Measurements from ENCODE around the gene DMD.

Gene DMD

DNA sequence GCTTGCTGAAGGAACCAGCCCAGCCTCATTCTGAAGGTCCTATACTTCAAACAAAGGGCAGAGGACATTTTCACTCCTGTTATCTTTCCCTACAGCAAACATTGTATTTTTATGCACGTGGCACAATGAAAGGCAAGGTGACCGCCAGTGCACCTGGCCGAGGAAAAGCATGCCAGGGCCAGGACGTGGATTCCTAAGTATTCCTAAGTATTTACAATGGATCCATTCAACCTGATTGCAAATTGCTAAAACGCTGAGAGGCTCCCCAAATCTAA is 2011.6 kb downstream of the DMD start:
- no peak for DNase-seq

DNA sequence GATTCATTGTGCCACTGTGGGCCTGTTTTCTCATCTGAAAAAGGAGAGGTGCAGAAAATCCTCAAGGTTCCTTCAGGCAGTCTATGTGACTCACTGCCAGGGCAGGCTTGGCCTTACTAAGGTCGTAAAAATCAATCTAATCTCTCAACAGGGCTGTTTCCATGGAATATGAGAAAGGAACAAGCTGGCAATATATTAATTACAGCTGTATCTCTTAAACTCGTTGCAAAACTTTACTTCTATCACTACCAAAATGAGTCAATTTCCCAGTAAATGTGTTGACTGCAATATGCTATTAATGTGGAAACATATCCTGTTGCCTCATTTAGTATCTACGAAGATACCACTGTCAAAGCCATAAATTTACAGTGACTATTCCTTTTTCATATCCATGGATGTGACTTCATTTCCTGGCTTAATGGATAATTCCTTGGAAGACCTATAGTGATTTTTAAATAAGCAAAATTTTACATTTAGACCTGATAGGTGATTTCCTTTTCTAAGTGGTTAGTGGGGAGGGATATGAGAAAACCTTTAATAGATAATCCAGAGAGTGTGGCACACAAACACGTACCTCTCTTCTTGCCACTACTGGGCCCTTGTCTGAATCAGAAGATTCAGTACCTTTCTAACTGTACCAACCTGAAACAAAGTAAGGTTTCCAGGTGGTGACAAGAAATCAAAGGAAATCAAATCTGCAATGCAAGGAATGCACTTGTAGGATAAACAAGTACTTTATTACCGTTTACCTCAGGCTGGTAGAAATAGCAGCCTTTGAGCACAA is 2012.1 kb downstream of the DMD start:
- no peak for DNase-seq

DNA sequence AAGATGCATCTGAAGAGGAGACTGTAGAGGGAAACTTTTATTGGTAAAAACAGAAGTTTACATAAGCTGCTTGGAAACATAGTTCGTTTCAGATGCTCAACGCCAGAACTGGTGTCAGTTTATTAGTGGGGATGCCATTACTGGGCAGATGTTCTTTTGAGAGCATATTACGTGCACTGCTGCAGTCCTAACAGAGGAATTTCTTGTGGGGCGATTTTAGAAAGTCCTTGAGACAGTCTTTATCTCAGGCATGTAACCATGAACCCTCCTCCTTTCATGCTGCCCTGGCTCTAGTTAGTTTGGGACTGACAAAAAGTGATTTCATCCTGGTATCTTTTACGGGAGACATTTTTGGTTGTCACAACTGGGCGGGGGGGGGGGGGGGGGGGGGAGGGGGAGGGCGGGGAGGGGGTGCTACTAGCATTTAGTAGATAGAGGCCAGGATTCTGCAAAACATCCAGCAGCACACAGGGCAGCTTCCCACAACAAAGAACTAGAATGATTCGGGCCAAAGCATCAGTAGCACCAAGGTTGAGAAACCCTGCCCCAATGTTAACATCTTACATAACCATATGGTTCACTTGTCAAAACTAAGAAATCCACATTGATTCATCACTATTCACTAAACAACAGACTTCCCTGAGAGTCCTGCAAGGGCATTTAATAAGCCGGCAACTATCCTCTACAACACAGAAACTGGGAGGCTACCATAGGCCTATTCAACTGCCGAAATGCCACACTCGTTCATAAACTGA is 2021.0 kb downstream of the DMD start:
- DNase-seq: no peak

DNA sequence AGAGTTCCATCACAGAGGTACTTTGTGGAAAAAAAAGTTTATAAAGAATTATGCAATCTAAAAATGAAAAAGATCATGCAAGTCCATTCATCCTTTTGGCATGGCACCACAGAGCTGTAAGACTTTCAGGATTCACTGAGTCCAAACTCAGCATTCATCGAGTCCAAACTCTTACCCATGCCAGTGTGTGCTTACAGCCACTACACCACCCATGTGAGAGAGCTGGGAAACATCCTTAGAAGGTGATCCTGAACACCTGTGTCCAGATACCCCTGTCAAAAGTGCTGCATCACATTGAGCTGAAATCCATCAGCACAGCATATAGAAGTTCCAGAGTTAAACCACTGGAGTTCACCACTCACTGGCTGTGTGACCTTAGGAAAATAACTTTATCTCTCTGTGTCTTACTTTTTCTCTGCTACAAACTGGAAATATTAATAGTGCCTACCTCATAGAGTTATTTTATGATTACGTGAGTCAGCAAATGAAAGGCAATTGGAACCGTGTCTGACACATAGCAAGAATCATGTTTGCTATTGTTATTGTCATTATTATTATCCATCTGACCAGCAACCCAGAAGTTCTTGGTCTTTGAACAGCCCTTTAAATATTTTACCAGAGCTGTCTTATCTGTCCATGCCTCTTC is 2024.5 kb downstream of the DMD start:
- DNase-seq: no peak

DNA sequence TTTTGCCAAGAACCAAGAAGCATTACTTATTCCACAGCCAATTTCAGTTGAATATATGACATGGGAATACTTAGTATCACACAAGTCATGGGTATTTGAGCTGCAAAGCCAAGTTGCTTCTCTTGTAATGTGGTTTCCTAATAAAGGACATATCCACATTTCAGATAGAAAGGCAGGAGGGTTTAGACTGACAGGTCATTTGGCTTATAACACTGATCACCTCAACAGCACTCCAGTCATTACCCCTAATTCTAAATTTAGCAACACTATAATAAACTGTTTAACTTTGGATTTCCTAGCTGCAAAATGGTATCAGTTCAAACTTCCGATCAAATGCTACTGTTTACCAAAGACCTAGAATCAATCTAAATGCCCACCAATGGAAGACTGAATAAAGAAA is 2025.5 kb downstream of the DMD start:
- DNase-seq: no peak

DNA sequence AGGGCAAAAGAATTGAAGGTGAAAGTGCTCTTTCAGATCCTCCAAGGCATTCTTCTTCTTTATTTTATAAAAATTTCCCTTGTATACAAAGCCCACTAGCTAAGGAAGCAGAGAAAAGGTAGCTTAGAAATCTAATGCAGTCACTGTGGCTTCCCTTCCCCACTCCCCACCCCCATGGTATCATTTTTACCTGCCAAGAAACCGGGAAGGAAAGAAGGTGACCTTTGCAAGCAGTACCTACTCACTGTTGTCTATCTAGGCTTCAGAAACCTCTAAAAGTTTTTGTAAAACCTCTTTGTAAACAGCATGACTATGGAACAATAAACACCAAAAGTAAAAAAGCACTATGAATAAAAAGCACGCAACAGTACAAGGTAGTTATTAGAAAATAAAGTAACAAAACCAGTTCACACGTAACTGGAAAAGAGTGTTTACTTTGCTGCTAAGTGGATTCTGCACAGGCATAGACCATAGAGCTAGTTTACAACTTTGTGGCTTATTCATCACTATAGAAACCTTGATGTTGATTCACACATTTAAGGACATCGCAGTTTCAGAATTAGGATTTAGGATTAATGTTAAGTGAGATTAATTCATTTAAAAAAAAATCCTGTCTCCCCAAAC is 2029.9 kb downstream of the DMD start:
- no peak for DNase-seq

DNA sequence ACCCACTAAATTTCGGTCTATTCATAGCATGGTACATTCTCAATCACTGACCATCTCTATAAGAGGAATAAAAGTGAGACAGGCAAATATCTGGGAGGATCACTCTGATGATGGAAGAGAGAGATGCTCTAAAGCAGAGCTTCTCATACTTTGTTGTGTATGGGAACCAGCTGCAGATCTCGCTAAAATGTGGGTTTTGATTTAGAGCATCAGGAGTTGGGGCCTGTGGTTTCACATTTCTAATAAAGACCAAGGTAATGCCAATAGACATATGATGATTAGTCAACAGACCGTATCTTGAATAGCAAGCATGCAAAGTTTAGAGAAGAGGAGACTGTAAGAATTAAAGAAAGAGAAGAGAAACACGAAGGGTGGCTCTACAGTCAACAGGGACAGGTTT is 2032.1 kb downstream of the DMD start:
- no peak for DNase-seq

DNA sequence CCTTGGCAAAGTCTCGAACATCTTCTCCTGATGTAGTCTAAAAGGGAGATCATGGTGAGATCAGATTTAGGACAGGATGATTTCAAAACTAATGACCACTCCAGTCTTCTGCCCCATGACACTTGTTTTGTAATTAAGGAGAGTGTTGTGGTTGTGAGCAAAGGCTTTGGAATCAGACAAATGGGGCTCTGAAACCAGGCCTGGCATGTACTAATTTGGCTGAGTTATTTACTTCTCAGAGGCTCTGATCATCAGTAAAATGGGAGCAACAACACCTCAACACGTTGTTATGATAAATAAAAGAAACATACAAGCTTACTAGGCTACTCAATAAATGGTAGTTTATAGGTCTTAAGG is 2032.6 kb downstream of the DMD start:
- DNase-seq: no peak

DNA sequence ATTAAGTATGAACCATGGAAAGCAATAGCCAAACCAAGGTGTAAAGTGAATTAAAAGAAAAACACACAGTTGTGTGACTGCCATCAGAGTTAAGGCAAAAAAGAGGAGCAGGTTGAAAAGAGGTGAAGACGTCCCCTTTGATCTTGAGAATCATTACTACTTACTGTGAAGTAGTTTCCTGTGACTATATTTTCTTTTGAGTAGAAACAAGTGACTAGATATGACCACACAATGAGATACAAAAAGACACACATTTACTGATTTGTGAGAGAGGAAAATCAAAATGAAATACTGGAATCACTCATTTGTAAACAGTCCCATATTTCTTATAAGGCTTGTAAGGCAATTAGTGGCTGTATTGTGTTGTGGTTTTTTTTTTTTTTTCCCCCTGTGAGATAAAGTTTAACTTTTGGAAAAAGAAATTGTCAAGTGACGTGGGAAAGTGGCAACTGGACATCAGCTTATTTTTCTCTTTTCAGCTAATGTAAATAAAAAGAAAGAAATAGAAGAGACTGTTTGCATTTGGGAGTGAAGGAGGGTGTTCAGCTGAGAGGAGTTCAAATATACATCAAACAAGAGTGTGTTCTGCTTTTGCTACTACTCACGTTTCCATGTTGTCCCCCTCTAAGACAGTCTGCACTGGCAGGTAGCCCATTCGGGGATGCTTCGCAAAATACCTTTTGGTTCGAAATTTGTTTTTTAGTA is 2033.1 kb downstream of the DMD start:
- no peak for DNase-seq

DNA sequence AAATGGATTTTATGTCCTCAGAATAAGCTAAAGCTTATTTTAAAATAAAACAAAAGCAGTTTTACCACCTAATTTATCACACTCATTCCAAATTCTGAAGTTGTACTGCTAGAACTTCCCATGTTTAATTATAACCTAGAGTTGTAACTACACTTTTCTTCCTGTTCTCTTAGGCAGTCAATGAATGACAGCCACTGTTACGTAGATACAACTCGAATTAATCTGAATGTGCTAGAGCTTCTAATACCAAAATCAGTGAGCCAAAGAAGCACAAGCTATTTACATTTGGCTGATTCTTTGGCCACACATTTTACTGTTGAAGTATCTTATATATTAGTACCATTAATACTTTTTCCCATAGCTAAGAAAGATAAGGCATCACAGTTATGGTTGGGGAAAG is 2040.6 kb downstream of the DMD start:
- DNase-seq: no peak

DNA sequence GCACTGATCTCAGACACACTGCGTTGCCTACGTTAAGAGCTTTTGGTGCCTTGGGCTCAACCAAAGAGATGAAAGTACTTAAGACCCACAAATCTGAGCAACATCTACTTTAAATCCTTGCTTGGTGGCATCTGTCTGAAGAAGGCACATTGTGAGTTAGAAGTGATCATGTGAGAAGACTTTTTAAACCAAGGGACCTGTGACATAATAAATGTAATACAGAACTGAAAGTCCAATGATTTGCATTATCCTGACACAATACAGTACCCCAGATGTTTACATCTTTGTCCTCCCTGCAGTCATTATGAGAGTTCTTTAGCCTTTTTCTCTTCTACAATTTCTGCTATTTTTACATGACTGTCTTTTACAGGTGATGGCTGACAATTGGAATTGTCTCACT is 2042.8 kb downstream of the DMD start:
- no peak for DNase-seq

DNA sequence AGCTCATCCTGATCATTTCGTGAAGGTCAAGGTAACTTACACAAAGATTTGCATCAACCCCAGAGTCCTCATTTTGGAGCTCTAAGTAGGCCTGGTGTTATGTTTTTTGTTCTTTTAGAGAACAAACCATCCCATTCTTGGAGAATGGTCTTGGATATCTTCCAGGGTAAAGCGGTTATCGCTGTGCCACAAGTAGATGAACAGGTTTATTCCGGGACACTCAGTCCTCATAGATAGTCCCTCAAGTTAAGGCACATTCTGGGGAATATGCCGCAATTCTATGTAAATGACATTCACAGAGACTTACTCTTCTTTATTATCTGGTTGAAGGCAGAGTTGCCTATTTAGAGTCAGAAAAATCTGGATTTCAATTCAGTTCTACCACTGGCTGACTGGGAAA is 2044.5 kb downstream of the DMD start:
- no peak for DNase-seq

DNA sequence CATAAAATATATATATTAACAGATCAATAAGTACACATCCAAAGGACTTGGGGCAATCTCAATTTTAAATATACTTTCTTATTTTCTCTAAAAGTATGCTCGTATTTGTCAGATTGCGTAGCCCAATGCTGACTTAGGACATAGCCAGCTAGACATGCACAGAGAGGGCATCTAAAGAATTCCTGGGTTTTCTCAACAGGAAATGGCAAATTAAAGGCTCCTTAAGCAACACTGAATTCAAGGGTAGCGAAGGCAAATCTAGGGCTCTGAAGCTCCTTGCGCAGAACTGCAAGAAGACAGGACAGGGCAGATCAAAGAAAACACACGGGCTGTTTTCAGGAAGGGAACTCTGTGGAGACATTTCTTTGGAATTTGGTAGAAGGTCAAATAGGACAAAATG is 2044.9 kb downstream of the DMD start:
- DNase-seq: no peak

DNA sequence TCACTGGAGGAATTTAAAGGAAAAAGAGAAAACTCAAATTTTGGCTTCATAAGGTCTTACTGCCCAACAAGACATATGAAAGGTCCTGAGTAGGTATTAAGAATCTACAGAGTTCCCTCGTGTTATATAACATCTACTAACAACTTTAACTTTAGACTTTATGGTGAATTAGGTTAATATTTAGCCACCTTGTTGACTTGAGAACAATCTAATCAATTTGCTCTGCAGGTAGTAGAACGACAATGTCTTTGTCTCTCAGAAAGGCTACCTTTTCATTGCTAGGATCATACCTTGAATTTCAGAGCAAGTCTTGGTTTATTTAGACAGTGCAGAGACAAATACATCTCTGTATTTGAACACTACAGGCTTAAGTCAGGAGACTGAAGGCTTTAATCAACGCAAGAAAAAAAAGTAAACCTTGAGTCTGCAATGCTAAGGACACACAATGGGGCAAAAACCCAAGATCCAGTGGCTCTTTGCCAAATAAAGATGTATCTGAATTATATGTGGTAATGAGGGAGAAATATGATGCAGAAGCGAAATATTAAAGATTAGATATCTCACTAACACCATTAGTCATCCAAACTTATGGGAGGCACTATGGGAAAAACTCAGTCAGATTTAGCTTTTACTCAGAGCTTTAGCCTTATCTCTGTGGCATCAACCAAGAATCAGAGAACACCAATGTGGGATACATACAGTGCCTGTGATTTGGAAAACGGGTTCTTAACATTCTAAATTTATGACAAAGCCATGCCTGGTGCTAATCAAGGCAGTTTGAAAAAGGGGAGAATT is 2045.9 kb downstream of the DMD start:
- DNase-seq: no peak

DNA sequence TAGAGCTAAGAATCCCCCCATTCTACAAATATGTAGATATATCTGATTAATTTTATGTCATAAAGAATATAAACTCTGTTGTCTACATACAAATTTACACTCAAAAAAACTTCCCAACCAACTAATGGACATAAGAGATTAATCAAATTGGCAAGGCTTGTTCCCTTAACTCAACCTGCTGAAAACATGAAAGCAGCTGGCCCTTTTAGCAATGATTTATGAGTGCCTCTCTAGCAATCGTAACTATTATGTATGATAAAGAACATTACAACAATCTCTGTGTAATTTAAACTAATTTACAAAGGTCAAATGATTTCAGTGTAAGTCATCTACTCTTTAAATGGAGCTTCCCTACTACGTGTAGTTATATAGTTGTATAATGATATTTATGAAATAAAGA is 2056.4 kb downstream of the DMD start:
- no peak for DNase-seq

DNA sequence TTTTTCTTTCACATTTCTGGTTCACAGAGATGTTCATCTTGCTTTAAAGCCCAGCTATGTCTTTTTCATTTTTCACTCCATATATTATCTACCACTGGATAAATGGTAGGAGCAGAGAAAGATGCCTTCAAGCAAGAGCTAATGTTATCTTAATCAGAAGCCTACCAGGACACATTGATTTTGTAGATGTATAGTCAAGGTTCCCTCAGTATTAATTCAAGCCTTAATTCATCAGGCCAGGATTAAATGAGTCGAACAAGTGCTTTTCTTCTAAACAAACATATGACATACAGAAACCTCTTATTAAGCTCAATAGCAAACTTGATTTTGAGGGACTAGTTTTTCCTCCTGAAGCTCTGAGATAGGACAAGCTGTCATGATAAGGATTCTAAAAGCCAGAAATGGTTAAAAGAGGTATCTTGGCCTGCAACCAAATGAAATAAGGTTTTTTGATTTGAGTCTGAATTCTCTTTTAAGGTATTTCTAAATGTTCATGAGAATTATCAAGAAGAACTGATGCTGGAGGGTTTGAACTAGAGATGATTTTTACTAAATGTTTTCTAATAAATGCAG is 2057.8 kb downstream of the DMD start:
- no peak for DNase-seq

DNA sequence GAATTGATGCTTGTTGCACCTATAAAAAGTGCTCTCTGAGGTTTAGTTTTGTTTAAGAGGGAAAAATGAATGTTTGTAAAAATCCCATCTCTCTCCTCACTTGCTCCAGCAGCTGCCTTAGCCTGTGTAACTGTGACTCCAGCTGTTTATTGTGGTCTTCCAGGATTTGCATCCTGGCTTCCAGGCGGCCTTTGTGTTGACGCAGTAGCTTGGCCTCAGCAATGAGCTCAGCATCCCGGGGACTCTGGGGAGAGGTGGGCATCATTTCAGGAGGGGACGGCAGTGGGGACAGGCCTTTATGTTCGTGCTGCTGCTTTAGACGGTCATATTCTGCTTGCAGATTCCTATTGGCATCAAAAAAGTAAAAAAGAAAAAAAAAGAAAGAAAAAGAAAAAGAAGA is 2064.2 kb downstream of the DMD start:
- no peak for DNase-seq

DNA sequence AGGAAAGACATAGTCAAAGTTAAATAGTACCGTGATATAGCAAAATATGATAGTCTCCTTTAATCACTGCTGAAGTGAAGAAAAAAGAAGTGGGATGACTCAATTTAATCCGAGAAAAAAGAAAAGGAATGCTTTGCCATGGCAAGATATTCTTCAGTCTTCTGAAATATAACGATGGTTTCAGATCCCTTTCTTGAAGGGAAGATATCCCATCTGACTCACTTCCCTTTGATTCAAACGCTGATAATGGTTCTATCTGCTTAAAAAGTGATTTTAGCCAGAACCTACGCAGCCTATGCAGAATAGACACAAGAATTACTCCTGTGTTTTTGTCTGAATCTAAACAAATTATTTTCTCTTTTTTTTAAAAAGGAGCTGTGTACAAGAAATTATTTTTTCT is 2071.4 kb downstream of the DMD start:
- DNase-seq: no peak

DNA sequence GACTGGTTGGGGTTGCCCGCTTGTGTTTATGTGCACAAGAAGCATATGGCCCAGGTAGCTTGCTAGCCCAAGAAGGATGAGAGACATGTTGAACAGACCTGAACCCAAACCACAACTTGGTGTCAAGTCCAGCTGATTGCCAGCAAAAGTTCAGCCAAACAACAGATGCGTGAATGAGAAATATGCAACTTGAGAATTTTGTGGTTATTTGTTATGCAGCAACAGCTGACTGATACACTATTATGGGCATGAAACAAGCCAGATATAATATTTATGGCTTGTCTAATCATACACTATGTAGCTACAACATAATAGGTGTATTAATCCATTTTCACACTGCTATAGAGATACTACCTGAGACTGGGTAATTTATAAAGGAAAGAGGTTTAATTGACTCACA is 2073.2 kb downstream of the DMD start:
- no peak for DNase-seq

DNA sequence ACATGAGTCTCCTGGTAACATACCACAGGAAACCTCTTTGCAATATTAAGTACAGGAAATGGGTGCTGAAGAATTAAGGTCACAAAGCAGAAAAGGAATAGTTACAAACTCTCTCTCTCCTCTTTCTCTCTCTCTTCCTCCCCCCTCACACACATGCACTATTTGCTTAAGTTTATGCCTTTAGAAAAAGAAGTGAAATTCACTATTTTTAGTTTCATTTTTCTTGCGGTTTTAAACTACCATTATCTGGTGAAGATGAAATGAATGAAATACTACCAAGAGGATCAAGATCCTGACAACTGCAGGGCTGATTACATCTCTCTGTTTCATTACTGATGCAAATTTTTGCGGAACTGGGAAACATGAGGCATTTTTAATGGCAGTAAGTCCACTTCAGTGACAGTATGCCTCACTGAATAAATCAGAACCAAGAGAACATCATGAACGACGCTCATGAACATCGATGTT is 2075.2 kb downstream of the DMD start:
- no peak for DNase-seq

DNA sequence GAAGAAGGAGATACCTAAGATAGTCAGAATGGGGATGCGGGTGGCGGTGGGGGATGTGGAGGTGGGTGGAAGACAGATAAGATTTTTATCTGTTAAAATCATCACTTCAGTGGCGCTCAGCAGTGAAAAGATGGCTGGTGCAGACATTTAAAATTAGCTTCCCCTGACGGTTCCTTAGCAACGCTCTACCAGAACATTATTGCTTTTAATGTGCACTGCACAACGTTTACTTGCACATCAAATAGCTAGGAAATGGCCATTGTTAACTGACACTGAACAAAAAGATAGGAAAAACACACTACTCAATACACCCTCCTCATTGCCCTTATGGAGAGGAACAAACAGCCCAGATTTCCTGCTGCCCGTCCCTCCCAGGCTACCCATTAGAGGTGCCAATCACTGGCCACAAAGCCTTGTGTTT is 2078.5 kb downstream of the DMD start:
- DNase-seq: no peak

Measured in activated CD4-positive, alpha-beta T cell treated with anti-CD3 and anti-CD28 coated beads, Interleukin-2, amount 50 U/mL, for 4 hours (primary cell).